PC-3 (cell line): Measurements from ENCODE around the gene CHD2.

ENCODE experiments used
- EZH2 ChIP-seq: fragments of 300-600 bp; sonication (generic); IDR thresholded peaks from one replicate; pipeline ENCODE4 v1.6.1; 2017; ENCODE audit warnings: antibody characterized with exemption, mild to moderate bottlenecking, low read length; ENCODE audit not compliant: unreplicated experiment
- TF ChIP-seq, protein P1 (sequence below): fragments of 300-600 bp; sonication (generic); conservative IDR thresholded peaks from 2 replicates; pipeline ENCODE4 v1.5.1; 2017; ENCODE audit warnings: antibody characterized with exemption, low read depth, mild to moderate bottlenecking, low read length

GRCh38 chr15:92952458-92952850, 52.3 kb downstream of the CHD2 start:
- TF ChIP-seq, protein P1, sequence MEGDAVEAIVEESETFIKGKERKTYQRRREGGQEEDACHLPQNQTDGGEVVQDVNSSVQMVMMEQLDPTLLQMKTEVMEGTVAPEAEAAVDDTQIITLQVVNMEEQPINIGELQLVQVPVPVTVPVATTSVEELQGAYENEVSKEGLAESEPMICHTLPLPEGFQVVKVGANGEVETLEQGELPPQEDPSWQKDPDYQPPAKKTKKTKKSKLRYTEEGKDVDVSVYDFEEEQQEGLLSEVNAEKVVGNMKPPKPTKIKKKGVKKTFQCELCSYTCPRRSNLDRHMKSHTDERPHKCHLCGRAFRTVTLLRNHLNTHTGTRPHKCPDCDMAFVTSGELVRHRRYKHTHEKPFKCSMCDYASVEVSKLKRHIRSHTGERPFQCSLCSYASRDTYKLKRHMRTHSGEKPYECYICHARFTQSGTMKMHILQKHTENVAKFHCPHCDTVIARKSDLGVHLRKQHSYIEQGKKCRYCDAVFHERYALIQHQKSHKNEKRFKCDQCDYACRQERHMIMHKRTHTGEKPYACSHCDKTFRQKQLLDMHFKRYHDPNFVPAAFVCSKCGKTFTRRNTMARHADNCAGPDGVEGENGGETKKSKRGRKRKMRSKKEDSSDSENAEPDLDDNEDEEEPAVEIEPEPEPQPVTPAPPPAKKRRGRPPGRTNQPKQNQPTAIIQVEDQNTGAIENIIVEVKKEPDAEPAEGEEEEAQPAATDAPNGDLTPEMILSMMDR = no peak
- TF ChIP-seq EZH2 = no peak
